Right ventricle myocardium superior (tissue), 1 donor: ENCODE results near the gene MTUS2. TPM values are rescaled to one million over a fixed set of nuclear protein-coding genes. Genes with fewer than 3 reads are reported as not detected.
A peak's percentile ranks its signal among the peaks of the same experiment; 100 is the strongest.
"Not testable (repeated sequence)": the region's sequence is repeated elsewhere in the genome, so short reads cannot be mapped to it uniquely, and the experiment has no call there.

Source experiments
- ATAC-seq: fragments of 200-7000 bp; cut with Tn5 transposase; one replicate; pipeline ENCODE4 v1.9.1; 2020; ENCODE audit warnings: mild to moderate bottlenecking; ENCODE audit not compliant: poor library complexity
- DNase-seq: peaks from one replicate; pipeline ENCODE4 v3.0.0-alpha.2; 2020
- intact Hi-C: fragments of 100-400 bp; cut with DNase I; formaldehyde crosslinking; loops from one replicate; pipeline ENCODE4 v1.11.2; 2022
- total RNA-seq: library from RNA; stranded (reverse); fragmentation: NEBNext Ultra II Directional; extraction: Animal tissue kit (Norgen Biotek cat#: 25700); gene quantifications from one replicate; pipeline ENCODE4 v1.2.1, GENCODE V29; 2021
- donor health status: DM: no; HTN: yes; CAD: no; lungs with severe emphysema.

Gene MTUS2
- total RNA-seq, 1 donor from 2014 or later, result 118 TPM

DNA sequence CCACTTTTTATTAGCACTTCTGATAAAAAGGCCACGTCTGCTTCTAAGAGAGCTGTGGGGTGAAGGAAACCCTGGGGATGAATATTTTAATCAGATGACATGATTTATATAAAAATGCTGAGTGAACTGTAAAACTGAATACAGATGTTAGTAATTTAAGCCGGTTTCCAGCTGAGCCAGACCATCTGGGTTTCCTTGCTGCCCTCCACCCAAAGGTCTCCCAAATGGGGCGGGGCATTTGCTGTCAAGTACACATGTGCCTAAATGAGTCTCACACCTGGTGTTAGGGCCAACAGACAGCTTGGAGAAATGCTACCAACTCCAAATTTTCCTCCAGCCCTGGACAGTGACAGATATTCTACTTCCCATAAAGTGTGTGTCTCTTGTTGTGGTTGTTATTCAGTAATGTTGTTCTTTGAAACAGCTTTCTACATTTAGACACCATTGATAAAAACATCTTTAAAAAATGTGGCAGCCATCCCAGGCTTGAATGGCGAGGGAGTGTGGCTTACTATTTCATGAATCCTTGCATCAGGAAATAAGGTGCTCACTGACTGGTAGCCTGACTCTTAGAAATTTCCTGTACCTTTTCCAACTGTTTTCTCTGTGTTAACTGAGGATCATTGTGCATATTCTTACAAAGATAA is 350.4 kb downstream of the MTUS2 start:
- ATAC-seq, result peak; percentile 76
- no peak for DNase-seq
- intact Hi-C loops, result no loop called here

- no peak for ATAC-seq
- no peak for DNase-seq
- intact Hi-C loops, result no loop called here
Observed at GRCh38 chr13:29171244-29171643, 351.1 kb downstream of the MTUS2 start.

GRCh38 chr13:29174093-29174492 is 354.0 kb downstream of the MTUS2 start:
- DNase-seq, result no peak
- intact Hi-C loops, result no loop called here
- ATAC-seq, result no peak

GRCh38 chr13:29175250-29175873 is 355.2 kb downstream of the MTUS2 start:
- ATAC-seq, result no peak
- no peak for DNase-seq
- intact Hi-C loops, result no loop called here

DNA sequence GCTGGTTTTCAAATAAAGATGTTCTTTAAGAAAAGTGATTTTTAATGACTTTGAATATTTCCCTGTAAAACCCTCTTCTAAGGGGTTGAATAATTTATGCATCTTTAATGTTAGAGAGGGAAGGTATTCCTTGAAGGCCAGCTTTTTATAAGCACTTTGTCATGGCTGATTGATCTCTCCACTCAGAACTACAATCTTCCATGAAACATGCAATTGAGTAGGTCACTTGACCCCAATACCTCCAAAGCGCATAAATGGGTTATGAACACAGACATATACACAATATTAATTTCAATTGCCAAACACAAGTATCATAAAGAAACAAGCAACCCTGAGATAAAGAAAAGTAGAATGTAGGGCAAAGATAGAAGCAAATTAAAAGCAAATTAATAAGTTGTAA is 359.9 kb downstream of the MTUS2 start:
- ATAC-seq, result no peak
- intact Hi-C loops, result no loop called here
- no peak for DNase-seq

DNA sequence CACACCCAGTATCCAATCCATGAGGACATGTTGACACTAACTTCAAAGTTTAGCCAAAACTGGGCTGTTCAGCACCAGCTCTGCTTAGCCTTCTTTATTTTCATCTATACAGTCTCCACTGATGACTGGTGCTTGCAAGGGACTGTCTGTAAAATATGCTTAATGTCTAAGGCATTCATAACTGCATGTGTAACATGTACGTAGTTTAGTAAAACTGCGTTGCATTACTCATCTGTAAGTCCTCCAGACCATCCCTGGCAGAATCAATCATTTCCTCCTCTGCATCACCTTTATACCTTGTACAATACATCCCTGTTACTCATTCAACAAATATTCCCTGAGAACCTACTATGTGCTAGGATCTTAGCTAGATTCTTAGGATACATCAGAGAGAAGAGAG is 362.1 kb downstream of the MTUS2 start:
- DNase-seq, result no peak
- no peak for ATAC-seq
- intact Hi-C loops, result no loop called here

DNA sequence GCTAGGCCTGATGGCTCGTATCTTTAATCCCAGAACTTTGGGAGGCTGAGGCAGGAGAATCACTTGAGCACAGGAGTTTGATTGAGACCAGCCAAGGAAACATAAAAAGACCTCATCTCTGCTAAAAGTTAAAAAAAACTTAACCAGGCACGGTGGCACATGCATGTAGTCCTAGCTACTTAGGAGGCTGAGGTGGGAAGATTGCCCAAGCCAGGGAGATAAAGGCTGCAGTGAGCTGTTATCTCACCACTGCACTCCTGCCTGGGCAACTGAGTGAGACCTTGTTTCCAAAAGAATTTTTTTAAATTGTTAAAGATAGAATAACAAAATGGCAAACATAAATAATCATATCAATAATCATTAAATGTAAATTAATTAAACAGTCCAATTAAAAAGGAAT is 365.8 kb downstream of the MTUS2 start:
- DNase-seq (no peak), ATAC-seq (no peak)
- intact Hi-C loops, result no loop called here

DNA sequence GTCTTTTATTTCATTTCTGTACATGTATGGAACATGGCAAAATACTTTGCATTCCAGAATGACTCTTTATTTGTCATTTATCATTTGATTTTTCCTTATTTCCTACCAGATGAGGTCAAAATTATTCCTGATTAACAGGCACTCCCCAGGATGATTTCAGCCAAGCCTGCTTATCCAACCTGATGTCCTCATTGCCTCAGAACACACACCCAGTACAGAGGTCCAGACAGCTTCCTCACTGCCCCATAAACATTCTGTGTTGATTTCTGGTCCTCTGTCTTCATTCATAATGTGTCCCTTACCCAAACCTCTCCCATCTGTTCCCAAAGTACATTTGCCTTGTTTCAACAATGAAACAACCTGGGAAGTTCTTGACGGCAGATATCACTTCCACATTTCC is 367.4 kb downstream of the MTUS2 start:
- DNase-seq (no peak), ATAC-seq (no peak)
- intact Hi-C loops, result no loop called here

- DNase-seq, result no peak
- intact Hi-C loops, result no loop called here
- ATAC-seq, result no peak
Observed at GRCh38 chr13:29190298-29190697, 370.2 kb downstream of the MTUS2 start.

- no peak for DNase-seq
- ATAC-seq, result no peak
- intact Hi-C loops, result no loop called here
Observed at GRCh38 chr13:29193083-29193482, 372.9 kb downstream of the MTUS2 start.

DNA sequence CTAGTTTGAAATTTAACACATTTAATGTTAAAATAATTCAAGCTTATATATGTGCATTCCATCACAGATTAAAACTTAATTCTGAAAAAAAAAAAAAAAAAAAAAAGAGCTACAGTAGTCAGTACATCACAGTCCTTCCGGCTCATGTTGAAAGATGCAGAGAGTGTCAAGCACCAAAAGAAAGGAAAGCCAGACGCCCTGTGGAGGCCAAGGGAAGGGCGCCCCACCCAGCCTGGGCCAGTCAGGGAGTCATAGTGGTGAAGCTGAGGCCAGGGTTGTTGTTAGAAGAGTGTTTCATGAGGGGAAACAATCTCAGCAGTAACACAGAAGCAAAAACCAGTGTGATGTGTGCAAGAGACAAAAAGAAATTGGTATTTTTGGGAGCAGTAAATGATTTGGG is 375.3 kb downstream of the MTUS2 start:
- intact Hi-C loops, result no loop called here
- DNase-seq, result no peak
- ATAC-seq, result no peak

DNA sequence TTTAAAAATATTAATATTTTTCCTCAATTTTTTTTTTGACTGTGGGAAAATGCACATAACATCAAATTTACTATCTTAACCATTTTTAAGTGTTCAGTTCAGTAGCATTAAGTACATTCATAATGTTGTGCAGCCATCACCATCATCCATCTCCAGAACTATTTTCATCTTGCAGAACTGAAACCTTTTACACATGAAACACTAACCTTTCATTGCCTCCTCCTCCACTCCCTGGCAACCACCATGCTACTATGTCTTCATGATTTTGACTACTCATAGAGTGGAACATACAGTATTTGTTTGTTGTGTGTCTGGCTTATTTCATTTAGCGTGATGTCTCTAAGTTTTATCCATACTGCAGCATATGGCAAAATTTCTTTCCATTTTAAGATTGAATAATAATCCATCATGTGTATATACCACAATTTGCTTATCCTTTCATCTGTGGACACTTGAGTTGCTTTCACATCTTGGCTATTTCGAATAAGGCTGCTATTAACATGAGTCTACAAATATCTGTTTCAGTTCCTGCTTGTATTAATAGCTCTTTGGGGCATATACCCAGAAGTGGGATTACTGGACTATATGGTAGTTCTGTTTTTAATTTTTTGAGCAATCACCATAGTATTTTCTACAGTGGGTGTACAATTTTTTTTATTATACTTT is 376.4 kb downstream of the MTUS2 start:
- DNase-seq (no peak), ATAC-seq (no peak)
- intact Hi-C loops, result no loop called here

GRCh38 chr13:29202753-29203152 is 382.6 kb downstream of the MTUS2 start:
- ATAC-seq, intact Hi-C loops, DNase-seq: not testable (repeated sequence)

DNA sequence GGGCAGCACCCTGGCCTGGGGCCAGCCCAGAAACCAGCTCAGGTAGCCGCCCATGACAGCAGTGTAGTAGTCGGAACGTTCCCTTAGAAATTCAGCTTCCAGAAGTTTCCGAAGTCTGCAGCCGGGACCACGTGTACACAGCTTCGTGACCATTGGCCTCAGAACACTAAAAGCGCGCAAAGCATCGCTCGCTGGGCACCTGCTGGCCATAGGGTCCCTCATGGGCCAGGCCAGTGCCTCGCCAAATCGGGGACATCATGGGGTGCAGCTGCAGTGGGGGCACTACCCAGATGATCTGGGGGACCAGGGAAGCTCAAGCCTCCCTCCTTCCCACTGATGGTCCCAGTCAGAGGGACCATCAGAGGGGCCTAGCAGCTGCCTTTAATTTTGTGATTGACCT is 384.5 kb downstream of the MTUS2 start:
- intact Hi-C loops, result no loop called here
- DNase-seq (no peak), ATAC-seq (no peak)

DNA sequence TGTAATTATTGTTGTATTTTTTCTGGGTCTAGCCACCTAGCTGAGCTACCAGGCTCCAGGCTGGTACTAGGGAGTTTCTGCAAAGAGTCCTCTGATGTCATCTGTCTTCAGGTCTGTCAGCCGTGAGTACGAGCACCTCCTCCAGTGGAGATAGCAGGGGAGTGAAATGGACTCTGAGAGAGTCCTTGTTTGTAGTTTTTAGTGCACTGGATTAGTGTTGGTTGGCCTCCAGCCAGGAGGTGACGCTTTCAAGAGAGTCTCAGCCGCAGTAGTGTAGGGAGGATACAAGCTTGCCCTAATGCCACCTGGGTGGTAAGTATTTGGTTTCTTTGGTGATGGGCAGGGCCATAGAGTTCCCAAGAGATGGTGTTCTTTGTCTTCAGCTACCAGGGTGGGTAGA is 390.5 kb downstream of the MTUS2 start:
- intact Hi-C loops, result no loop called here
- no peak for ATAC-seq
- DNase-seq, result no peak

- intact Hi-C loops, DNase-seq, ATAC-seq: not testable (repeated sequence)
Observed at GRCh38 chr13:29211162-29211561, 391.0 kb downstream of the MTUS2 start.

- no peak for ATAC-seq
- intact Hi-C loops, result no loop called here
- DNase-seq, result no peak
Observed at GRCh38 chr13:29222458-29222857, 402.3 kb downstream of the MTUS2 start.

- no peak for ATAC-seq
- DNase-seq, result no peak
- intact Hi-C loops, result no loop called here
Observed at GRCh38 chr13:29224206-29224605, 404.1 kb downstream of the MTUS2 start.

DNA sequence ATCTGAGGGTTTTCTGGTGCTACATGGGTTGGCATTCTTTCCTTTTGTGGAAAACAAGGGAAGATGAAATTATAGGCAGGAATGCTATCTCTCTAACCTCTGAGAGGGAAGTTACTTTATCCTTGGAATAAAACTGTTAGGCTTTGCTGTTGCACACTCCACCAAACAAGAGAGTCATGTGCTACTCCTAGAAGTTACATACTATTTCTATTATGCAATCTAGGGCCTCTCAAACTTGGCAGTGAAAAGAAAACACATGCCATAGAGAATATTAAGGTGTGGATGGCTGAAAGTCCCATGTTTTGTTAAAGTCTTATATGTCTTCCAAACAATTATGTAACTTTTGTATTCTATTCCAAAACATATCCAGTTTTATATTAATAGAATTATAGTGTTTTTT is 407.4 kb downstream of the MTUS2 start:
- DNase-seq (no peak), ATAC-seq (peak; percentile 86)
- intact Hi-C loops, result no loop called here

DNA sequence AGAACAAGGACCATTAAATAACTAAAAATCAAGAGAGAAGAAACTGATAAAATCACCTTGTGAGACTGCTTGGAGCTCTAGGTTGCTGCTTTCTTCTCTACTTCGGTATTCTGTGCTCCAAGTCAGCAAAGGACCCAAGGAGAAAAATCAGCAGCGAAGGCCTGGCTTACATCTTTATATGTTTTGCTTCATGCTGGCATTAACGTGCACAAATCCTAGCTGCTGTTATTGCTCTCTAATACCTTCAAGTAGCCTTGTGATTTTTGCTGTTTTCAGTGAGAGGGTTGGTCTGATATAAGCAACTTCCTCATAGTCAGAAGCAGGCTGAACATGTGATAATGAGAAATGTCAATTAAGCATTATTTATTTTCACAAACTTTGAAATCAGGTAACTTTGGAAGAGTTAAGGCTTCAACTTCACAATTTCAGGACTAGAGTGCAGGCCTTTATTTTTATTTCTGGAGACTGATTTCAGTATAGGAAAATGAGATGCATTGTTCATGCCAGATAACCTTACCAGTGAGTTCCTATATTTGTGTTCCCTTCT is 410.2 kb downstream of the MTUS2 start:
- intact Hi-C loops, result no loop called here
- no peak for DNase-seq
- no peak for ATAC-seq
